Ammon's horn (tissue), 1 donor: Measurements from ENCODE around the gene NME3.

Source experiments
- DNase-seq: peaks from one replicate; pipeline ENCODE4 v3.0.0-alpha.2; 2016; ENCODE audit warnings: low spot score

Gene NME3

DNA sequence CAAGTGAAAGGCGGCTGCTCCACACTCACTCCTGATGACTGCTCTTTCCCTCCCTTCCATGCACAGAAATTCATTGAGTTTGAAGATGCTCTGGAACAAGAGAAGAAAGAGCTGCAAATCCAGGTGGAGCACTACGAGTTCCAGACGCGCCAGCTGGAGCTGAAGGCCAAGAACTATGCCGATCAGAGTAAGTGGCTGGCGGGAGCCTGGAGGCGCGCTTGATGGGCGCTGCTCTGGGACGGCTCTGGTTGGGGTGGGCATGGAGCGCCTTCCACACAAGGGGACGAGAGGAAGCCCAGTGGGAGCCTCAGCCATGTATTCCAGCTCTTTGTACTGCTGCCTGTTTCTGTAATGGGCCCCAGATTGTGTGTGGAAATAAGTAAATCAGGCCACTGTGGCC is 46.9 kb downstream of the NME3 start:
- DNase-seq, result no peak

DNA sequence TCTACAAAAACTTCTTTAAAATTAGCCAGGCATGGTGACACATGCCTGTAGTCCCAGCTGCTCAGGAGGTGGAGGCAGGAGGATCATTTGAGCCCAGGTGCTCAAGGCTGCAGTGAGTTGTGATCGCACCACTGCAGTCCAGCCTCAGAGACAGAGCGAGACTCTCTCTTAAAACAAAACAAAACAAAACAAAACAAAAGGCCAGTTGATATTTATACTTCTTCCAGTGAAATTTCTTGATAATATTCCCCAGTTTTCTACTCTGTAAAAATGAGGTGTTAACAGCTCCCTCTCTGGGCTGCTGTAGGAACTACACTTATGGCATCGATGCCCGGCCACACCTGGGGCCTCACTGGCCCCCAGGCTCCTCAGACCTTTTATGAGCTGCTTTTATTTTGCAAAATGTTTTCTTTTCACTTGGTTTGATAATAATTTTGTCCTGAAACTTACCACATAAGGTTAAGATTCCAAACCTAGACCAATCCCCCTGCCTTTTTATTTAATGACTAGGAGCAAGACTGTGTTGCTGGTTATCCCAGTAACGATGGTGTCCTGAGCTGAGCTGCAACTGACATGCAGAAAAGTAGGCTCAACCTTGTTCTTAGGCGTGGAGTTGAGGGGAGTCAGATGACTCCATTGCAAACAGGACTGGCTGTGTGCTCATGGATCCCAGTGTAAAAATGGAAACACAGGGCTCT is 47.7 kb downstream of the NME3 start:
- DNase-seq, result no peak

DNA sequence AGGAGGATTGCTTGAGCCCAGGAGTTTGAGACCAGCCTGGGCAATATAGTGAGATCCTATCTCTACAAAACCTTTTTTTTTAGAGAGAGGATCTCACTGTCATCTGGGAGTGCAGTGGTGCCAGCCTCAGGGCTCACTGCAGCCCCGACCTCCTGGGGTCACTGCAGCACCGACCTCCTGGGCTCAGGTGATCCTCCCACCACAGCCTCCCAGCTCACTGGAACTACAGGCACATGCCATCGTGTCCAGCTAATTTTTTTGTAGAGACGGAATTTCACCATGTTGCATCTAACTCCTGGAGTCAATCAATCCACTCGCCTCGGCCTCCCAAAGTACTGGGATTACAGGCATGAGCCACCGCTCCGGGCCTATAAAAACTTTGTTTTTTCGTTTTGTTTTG is 50.0 kb downstream of the NME3 start:
- no peak for DNase-seq
